HEK293 (cell line): Measurements from ENCODE around the gene SKAP1.

Experiments used
- CTCF ChIA-PET: fragments of 350-600 bp; formaldehyde crosslinking; extraction: SDS; loops from one replicate; lab custom pipeline; 2021; ENCODE audit warnings: antibody characterized with exemption; lab: Yijun Ruan, JAX
- POLR2A ChIA-PET: fragments of 300-600 bp; formaldehyde crosslinking; extraction: SDS; loops from one replicate; lab custom pipeline; 2020; ENCODE audit warnings: antibody characterized with exemption, inconsistent platforms; lab: Yijun Ruan, JAX
- H3K27ac ChIP-seq: fragments of 200-500 bp; sonication (Bioruptor generic); 2 replicates; pipeline ENCODE4 v1.5.1; 2014; ENCODE audit warnings: low read depth, low read length, control low read depth, inconsistent platforms; ENCODE audit errors: extremely low read depth
- H3K36me3 ChIP-seq, 2 experiments: fragments of 200-500 bp in 1 of 2; sonication (Bioruptor generic) in 1 of 2; 1 replicate in 1 of 2; 2 replicates in 1 of 2; pipeline ENCODE4 v1.5.1; 2014 to 2017; ENCODE audit warnings: inconsistent platforms in 2 of 2, low read length in 2 of 2; ENCODE audit not compliant: control insufficient read depth in 2 of 2, insufficient read depth in 1 of 2
- H3K4me1 ChIP-seq: fragments of 200-500 bp; sonication (Bioruptor generic); 2 replicates; pipeline ENCODE4 v1.5.1; 2014; ENCODE audit warnings: mild to moderate bottlenecking, low read length, inconsistent platforms; ENCODE audit not compliant: control insufficient read depth, insufficient read depth
- H3K4me3 ChIP-seq: 2 replicates; pipeline ENCODE4 v1.5.1; 2011; ENCODE audit warnings: low read depth, mild to moderate bottlenecking, control low read depth, low read length, moderate library complexity
- H3K9me3 ChIP-seq: fragments of 200-500 bp; sonication (Bioruptor generic); 2 replicates; pipeline ENCODE4 v1.5.1; 2014; ENCODE audit warnings: low read depth, low read length, inconsistent platforms; ENCODE audit not compliant: control insufficient read depth, insufficient read depth
- GLIS2 ChIP-seq: fragments of 450-650 bp; formaldehyde crosslinking; IDR thresholded peaks from 2 replicates; pipeline ENCODE4 v1.5.1; 2016; ENCODE audit warnings: missing biosample characterization, missing genetic modification characterization
- KLF8 ChIP-seq: fragments of 450-650 bp; formaldehyde crosslinking; IDR thresholded peaks from 2 replicates; pipeline ENCODE4 v1.5.1; 2016; ENCODE audit warnings: missing biosample characterization, missing genetic modification characterization
- TRIM28 ChIP-seq: IDR thresholded peaks from 2 replicates; pipeline ENCODE4 v1.6.1; 2011; ENCODE audit warnings: low read length, control low read depth, borderline replicate concordance
- ZBTB48 ChIP-seq: fragments of 450-650 bp; formaldehyde crosslinking; IDR thresholded peaks from 2 replicates; pipeline ENCODE4 v1.5.1; 2016; ENCODE audit warnings: missing biosample characterization, missing genetic modification characterization
- ZEB2 ChIP-seq: fragments of 450-650 bp; formaldehyde crosslinking; IDR thresholded peaks from 2 replicates; pipeline ENCODE4 v1.5.1; 2016; ENCODE audit warnings: missing biosample characterization, missing genetic modification characterization
- ZIC2 ChIP-seq: fragments of 450-650 bp; formaldehyde crosslinking; IDR thresholded peaks from 2 replicates; pipeline ENCODE4 v1.5.1; 2016; ENCODE audit warnings: missing biosample characterization, missing genetic modification characterization
- ZNF146 ChIP-seq: fragments of 450-650 bp; formaldehyde crosslinking; IDR thresholded peaks from 2 replicates; pipeline ENCODE4 v1.5.1; 2016; ENCODE audit warnings: missing biosample characterization, missing genetic modification characterization
- ZNF148 ChIP-seq: fragments of 450-650 bp; formaldehyde crosslinking; IDR thresholded peaks from 2 replicates; pipeline ENCODE4 v1.5.0; 2017; ENCODE audit warnings: missing biosample characterization, missing genetic modification characterization, borderline replicate concordance
- ZNF16 ChIP-seq: fragments of 450-650 bp; formaldehyde crosslinking; IDR thresholded peaks from 2 replicates; pipeline ENCODE4 v1.5.1; 2016; ENCODE audit warnings: low read depth, missing biosample characterization, missing genetic modification characterization
- ZNF311 ChIP-seq: fragments of 450-650 bp; formaldehyde crosslinking; IDR thresholded peaks from 2 replicates; pipeline ENCODE4 v1.5.1; 2017; ENCODE audit warnings: missing biosample characterization, missing genetic modification characterization, borderline replicate concordance
- ZNF366 ChIP-seq: fragments of 450-650 bp; formaldehyde crosslinking; conservative IDR thresholded peaks from 2 replicates; pipeline ENCODE4 v1.5.1; 2016; ENCODE audit warnings: missing biosample characterization, missing genetic modification characterization
- ZNF391 ChIP-seq: fragments of 450-650 bp; formaldehyde crosslinking; IDR thresholded peaks from 2 replicates; pipeline ENCODE4 v1.5.1; 2016; ENCODE audit warnings: low read depth, missing biosample characterization, missing genetic modification characterization, borderline replicate concordance
- ZNF473 ChIP-seq: fragments of 450-650 bp; formaldehyde crosslinking; IDR thresholded peaks from 2 replicates; pipeline ENCODE4 v1.5.1; 2017; ENCODE audit warnings: missing biosample characterization, missing genetic modification characterization
- ZNF544 ChIP-seq: fragments of 450-650 bp; formaldehyde crosslinking; IDR thresholded peaks from 2 replicates; pipeline ENCODE4 v1.5.0; 2017; ENCODE audit warnings: missing biosample characterization, missing genetic modification characterization
- ZNF548 ChIP-seq: fragments of 450-650 bp; formaldehyde crosslinking; IDR thresholded peaks from 2 replicates; pipeline ENCODE4 v1.5.1; 2016; ENCODE audit warnings: missing biosample characterization, missing genetic modification characterization
- ZNF830 ChIP-seq: fragments of 450-650 bp; IDR thresholded peaks from 2 replicates; pipeline ENCODE4 v1.5.0; 2018; ENCODE audit warnings: missing biosample characterization, missing genetic modification characterization, low read depth, mild to moderate bottlenecking, moderate library complexity
- ZSCAN16 ChIP-seq: fragments of 450-650 bp; formaldehyde crosslinking; IDR thresholded peaks from 2 replicates; pipeline ENCODE4 v1.5.1; 2016; ENCODE audit warnings: missing biosample characterization, missing genetic modification characterization
- TF ChIP-seq, protein P1 (sequence below): fragments of 450-650 bp; formaldehyde crosslinking; IDR thresholded peaks from 2 replicates; pipeline ENCODE4 v1.5.1; 2017; ENCODE audit warnings: missing biosample characterization, missing genetic modification characterization
- TF ChIP-seq, protein P2 (sequence below): fragments of 450-650 bp; formaldehyde crosslinking; IDR thresholded peaks from 2 replicates; pipeline ENCODE4 v1.5.1; 2016; ENCODE audit warnings: missing biosample characterization, missing genetic modification characterization, low read depth

The SKAP1 gene

GRCh38 chr17:48440669-48441068, 10.7 kb upstream of the SKAP1 start:
- TF ChIP-seq ZNF544 (tag by site-specific recombination) (no peak), ZBTB48 (tag by site-specific recombination) (no peak), ZEB2 (tag by site-specific recombination) (no peak), GLIS2 (tag by site-specific recombination) (no peak), ZNF391 (no peak), ZNF146 (tag by site-specific recombination) (no peak), ZNF473 (tag by site-specific recombination) (no peak), ZNF366 (tag by site-specific recombination) (no peak), ZNF548 (tag by site-specific recombination) (no peak), ZNF311 (tag by site-specific recombination) (no peak)
- TF ChIP-seq, protein P1, sequence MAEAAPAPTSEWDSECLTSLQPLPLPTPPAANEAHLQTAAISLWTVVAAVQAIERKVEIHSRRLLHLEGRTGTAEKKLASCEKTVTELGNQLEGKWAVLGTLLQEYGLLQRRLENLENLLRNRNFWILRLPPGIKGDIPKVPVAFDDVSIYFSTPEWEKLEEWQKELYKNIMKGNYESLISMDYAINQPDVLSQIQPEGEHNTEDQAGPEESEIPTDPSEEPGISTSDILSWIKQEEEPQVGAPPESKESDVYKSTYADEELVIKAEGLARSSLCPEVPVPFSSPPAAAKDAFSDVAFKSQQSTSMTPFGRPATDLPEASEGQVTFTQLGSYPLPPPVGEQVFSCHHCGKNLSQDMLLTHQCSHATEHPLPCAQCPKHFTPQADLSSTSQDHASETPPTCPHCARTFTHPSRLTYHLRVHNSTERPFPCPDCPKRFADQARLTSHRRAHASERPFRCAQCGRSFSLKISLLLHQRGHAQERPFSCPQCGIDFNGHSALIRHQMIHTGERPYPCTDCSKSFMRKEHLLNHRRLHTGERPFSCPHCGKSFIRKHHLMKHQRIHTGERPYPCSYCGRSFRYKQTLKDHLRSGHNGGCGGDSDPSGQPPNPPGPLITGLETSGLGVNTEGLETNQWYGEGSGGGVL (tag by site-specific recombination) = no peak
- POLR2A ChIA-PET = interaction anchor here (0.5 kb wide), 1 partner anchor 104 kb away, joined by 3 read pairs; no protein-coding TSS in a partner anchor
- Histone ChIP-seq H3K4me1 (peaks cover 25% of the 10 kb centered on the region), H3K36me3 (no peaks in the 10 kb centered on the region), H3K4me3 (no peak overlapping the region), H3K27ac (no peak overlapping the region), H3K9me3 (no peaks in the 10 kb centered on the region)
- CTCF ChIA-PET = interaction anchor here (0.5 to 0.7 kb wide), 2 partner anchors 182 to 219 kb away, joined by 3 read pairs; no protein-coding TSS in a partner anchor

GRCh38 chr17:48439875-48440505, 10.0 kb upstream of the SKAP1 start:
- H3K4me1 ChIP-seq = peaks cover 25% of the 10 kb centered on the region
- CTCF ChIA-PET = interaction anchor here (0.5 to 1.2 kb wide), 3 partner anchors 25 to 219 kb away, joined by 3 to 4 read pairs (median 3); no protein-coding TSS in a partner anchor
- H3K36me3 ChIP-seq = no peaks in the 10 kb centered on the region
- POLR2A ChIA-PET = interaction anchor here (0.5 kb wide), 1 partner anchor 104 kb away, joined by 3 read pairs; no protein-coding TSS in a partner anchor
- H3K27ac ChIP-seq = peak overlapping the region; percentile 29; the same call in 1 of the 2 replicates
- no peak for TF ChIP-seq ZIC2
- peak; percentile 72 for TF ChIP-seq TRIM28
- TF ChIP-seq, protein P2, sequence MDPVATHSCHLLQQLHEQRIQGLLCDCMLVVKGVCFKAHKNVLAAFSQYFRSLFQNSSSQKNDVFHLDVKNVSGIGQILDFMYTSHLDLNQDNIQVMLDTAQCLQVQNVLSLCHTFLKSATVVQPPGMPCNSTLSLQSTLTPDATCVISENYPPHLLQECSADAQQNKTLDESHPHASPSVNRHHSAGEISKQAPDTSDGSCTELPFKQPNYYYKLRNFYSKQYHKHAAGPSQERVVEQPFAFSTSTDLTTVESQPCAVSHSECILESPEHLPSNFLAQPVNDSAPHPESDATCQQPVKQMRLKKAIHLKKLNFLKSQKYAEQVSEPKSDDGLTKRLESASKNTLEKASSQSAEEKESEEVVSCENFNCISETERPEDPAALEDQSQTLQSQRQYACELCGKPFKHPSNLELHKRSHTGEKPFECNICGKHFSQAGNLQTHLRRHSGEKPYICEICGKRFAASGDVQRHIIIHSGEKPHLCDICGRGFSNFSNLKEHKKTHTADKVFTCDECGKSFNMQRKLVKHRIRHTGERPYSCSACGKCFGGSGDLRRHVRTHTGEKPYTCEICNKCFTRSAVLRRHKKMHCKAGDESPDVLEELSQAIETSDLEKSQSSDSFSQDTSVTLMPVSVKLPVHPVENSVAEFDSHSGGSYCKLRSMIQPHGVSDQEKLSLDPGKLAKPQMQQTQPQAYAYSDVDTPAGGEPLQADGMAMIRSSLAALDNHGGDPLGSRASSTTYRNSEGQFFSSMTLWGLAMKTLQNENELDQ (tag by site-specific recombination) = no peak
- TF ChIP-seq KLF8 = no peak
- peak; percentile 84 for TF ChIP-seq ZSCAN16 (tag by site-specific recombination)
- TF ChIP-seq ZNF148 (tag by site-specific recombination) = no peak
- TF ChIP-seq ZNF16 (tag by site-specific recombination) = no peak
- TF ChIP-seq ZNF830 (tag by site-specific recombination) = no peak
- H3K4me3 ChIP-seq = no peak overlapping the region
- H3K9me3 ChIP-seq = no peaks in the 10 kb centered on the region
